WI38 (cell line): Measurements from ENCODE around the gene NGEF.

Source experiments
- H3K4me3 ChIP-seq: 2 replicates; pipeline ENCODE4 v1.5.1; 2011; ENCODE audit warnings: low read depth, mild to moderate bottlenecking, control low read depth, low read length
- CTCF ChIP-seq: IDR thresholded peaks from 2 replicates; pipeline ENCODE4 v1.5.1; 2012; ENCODE audit warnings: low read depth, mild to moderate bottlenecking, control low read depth, low read length

Gene NGEF

DNA sequence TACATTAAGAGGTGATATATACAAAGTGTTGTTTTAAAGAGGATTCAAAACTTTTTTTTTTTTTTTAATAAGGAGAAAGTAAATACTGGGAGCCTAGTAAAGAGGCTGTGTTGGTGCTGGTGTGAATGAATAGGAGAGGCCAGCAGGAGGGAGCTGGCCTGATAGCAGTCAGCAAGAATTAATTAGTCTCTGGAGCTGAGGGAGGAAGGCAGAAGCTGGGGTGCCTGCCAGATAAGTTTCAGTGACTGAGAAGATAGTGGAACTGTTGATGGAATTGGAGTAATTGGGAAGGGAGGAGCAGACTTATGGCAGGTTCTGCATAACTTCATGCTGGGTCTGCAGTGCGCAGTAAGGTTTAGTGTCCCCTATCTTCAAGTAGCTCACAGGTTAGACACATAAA, 179.2 kb downstream of the NGEF start:
- no peak overlapping the region for H3K4me3 ChIP-seq
- no peak for TF ChIP-seq CTCF

- no peak overlapping the region for H3K4me3 ChIP-seq
- no peak for TF ChIP-seq CTCF
These were observed 181.6 kb downstream of the NGEF start for GRCh38 chr2:232831496-232831895.

DNA sequence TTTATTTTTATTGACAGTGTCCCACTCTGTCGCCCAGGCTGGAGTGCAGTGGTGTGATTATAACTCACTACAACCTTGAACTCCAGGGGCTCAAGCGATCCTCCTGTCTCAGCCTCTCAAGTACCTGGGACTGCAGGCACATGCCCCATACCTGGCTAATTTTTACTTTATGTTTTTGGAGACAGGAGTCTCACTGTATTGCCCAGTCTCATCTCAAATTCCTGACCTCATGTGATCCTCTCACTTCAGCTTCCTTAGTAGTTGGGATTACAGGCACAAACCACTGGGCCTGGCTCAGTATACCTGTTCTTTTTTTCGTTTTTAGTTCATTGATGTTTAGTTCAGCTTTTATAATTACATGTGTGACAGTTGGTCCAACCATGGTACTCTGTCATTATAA, 183.1 kb downstream of the NGEF start:
- no peak for TF ChIP-seq CTCF
- H3K4me3 ChIP-seq = no peak overlapping the region
